Astrocyte (in vitro differentiated cells and primary cell): ENCODE measurements around the gene RITA1. TPM values are rescaled to one million over a fixed set of nuclear protein-coding genes. Genes with fewer than 3 reads are reported as not detected.

ENCODE experiments used
- DNase-seq: peaks from one replicate; pipeline ENCODE4 v3.0.0-alpha.2; 2010; ENCODE audit warnings: low read depth
- FAIRE-seq: peaks from 2 replicates; lab custom pipeline; 2011; peaks lifted over from hg19 to GRCh38; lab: Jason Lieb, UNC
- H2AFZ ChIP-seq: 2 replicates; pipeline ENCODE4 v1.6.0; 2012; ENCODE audit warnings: low read depth, low read length, inconsistent platforms
- H3K27ac ChIP-seq: 2 replicates; pipeline ENCODE4 v1.5.1; 2011; ENCODE audit warnings: low read depth, low read length, inconsistent platforms
- H3K27me3 ChIP-seq: 2 replicates; pipeline ENCODE4 v1.6.0; 2011; ENCODE audit warnings: low read length, inconsistent platforms; ENCODE audit not compliant: insufficient read depth
- H3K36me3 ChIP-seq: 2 replicates; pipeline ENCODE4 v1.5.1; 2011; ENCODE audit warnings: low read length, inconsistent platforms; ENCODE audit not compliant: insufficient read depth
- H3K4me1 ChIP-seq: 2 replicates; pipeline ENCODE4 v1.5.1; 2011; ENCODE audit warnings: low read length, inconsistent platforms; ENCODE audit not compliant: insufficient read depth
- H3K4me2 ChIP-seq: 2 replicates; pipeline ENCODE4 v1.6.0; 2012; ENCODE audit warnings: low read length, inconsistent platforms
- H3K4me3 ChIP-seq: 2 replicates; pipeline ENCODE4 v1.5.1; 2011; ENCODE audit warnings: low read depth, mild to moderate bottlenecking, low read length, inconsistent platforms; ENCODE audit not compliant: insufficient read depth
- H3K79me2 ChIP-seq: 2 replicates; pipeline ENCODE4 v1.6.0; 2012; ENCODE audit warnings: mild to moderate bottlenecking, low read length, inconsistent platforms; ENCODE audit not compliant: insufficient read depth
- H3K9ac ChIP-seq: 2 replicates; pipeline ENCODE4 v1.6.0; 2012; ENCODE audit warnings: mild to moderate bottlenecking, low read length, inconsistent platforms
- H3K9me3 ChIP-seq: 2 replicates; pipeline ENCODE4 v1.5.1; 2012; ENCODE audit warnings: low read depth, mild to moderate bottlenecking, low read length, inconsistent platforms; ENCODE audit not compliant: insufficient read depth
- H4K20me1 ChIP-seq: 2 replicates; pipeline ENCODE4 v1.6.0; 2012; ENCODE audit warnings: low read length, inconsistent platforms; ENCODE audit not compliant: insufficient read depth
- H3K27ac Mint-ChIP-seq: one replicate; pipeline ENCODE4 v1.8.0; 2021; ENCODE audit warnings: mild to moderate bottlenecking, mixed read lengths; ENCODE audit not compliant: unreplicated experiment
- H3K27me3 Mint-ChIP-seq: one replicate; pipeline ENCODE4 v1.8.0; 2021; ENCODE audit warnings: low read depth, mixed read lengths; ENCODE audit not compliant: unreplicated experiment
- H3K36me3 Mint-ChIP-seq: one replicate; pipeline ENCODE4 v1.8.0; 2021; ENCODE audit warnings: low read depth, mixed read lengths; ENCODE audit not compliant: unreplicated experiment
- H3K4me1 Mint-ChIP-seq: one replicate; pipeline ENCODE4 v1.8.0; 2021; ENCODE audit warnings: low read depth, mixed read lengths; ENCODE audit not compliant: unreplicated experiment
- H3K4me3 Mint-ChIP-seq: one replicate; pipeline ENCODE4 v1.8.0; 2021; ENCODE audit warnings: mild to moderate bottlenecking, moderate library complexity, mixed read lengths; ENCODE audit not compliant: unreplicated experiment
- H3K9me3 Mint-ChIP-seq: one replicate; pipeline ENCODE4 v1.8.0; 2021; ENCODE audit warnings: mild to moderate bottlenecking, mixed read lengths; ENCODE audit not compliant: unreplicated experiment
- EZH2 ChIP-seq: IDR thresholded peaks from 2 replicates; pipeline ENCODE4 v1.6.1; 2012; ENCODE audit warnings: mild to moderate bottlenecking, low read length, inconsistent platforms; ENCODE audit not compliant: insufficient read depth
- total RNA-seq: library from RNA; stranded (reverse); gene quantifications from 2 replicates; pipeline ENCODE4 v1.2.1, GENCODE V29; 2021
- TF ChIP-seq, protein P1 (sequence below): IDR thresholded peaks from 2 replicates; pipeline ENCODE4 v1.5.1; 2011; ENCODE audit warnings: low read depth, mild to moderate bottlenecking, inconsistent platforms, low read length, moderate library complexity; ENCODE audit not compliant: insufficient read depth

RITA1 gene
- total RNA-seq, 1 donor from 2014 or later: 23.5 TPM

DNA sequence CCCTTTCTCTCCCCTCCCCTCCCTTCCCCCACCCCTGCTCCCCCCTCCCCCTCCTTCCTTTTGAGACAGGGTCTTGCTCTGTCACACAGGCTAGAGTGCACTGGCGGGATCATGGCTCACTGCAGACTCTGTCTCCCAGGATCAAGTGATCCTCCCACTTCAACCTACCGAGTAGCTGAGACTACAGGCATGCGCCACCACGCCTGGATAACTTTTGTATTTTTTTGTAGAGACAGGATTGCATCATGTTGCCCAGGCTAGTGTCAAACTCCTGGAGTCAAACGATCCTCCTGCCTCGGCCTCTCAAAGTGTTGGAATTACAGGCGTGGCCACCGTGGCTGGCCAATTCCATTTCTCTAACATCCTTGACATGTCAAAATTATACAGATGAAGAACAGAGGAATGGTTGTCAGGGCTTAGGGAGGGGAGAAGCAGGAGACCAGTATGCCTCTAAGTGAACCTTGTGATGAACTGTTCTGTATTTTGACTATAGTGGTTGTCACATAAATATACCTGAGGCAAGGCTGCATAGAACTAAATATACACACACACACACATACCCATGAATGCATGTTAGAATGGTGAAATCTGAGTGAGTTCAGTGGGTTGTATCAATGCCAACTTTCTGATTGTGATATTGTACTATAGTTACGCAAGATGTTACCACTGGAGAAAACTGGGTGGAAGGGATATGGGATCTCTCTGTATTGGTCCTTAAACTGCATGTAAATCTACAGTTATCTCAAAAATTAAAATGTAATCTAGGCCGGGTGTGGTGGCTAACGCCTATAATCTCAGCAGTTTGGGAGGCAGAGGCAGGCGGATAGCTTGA lies 39.6 kb upstream of the RITA1 start:
- Histone ChIP-seq H3K27me3 (no peaks in the 10 kb centered on the region), H3K4me1 (peaks cover 10% of the 10 kb centered on the region), H3K36me3 (no peaks in the 10 kb centered on the region), H3K4me3 (no peak overlapping the region), H3K4me2 (no peak overlapping the region), H3K9ac (no peak overlapping the region), H2AFZ (no peak overlapping the region), H3K27ac (no peak overlapping the region), H3K9me3 (no peaks in the 10 kb centered on the region), H3K79me2 (no peaks in the 10 kb centered on the region), H4K20me1 (no peaks in the 10 kb centered on the region)
- Mint-ChIP-seq H3K9me3 (peaks cover 4% of the 10 kb centered on the region), H3K27ac (no peak overlapping the region), H3K27me3 (peaks cover 10% of the 10 kb centered on the region), H3K4me1 (peaks cover 4% of the 10 kb centered on the region), H3K36me3 (no peaks in the 10 kb centered on the region), H3K4me3 (no peak overlapping the region)
- DNase-seq: no peak
- no peak for TF ChIP-seq EZH2
- TF ChIP-seq, protein P1, sequence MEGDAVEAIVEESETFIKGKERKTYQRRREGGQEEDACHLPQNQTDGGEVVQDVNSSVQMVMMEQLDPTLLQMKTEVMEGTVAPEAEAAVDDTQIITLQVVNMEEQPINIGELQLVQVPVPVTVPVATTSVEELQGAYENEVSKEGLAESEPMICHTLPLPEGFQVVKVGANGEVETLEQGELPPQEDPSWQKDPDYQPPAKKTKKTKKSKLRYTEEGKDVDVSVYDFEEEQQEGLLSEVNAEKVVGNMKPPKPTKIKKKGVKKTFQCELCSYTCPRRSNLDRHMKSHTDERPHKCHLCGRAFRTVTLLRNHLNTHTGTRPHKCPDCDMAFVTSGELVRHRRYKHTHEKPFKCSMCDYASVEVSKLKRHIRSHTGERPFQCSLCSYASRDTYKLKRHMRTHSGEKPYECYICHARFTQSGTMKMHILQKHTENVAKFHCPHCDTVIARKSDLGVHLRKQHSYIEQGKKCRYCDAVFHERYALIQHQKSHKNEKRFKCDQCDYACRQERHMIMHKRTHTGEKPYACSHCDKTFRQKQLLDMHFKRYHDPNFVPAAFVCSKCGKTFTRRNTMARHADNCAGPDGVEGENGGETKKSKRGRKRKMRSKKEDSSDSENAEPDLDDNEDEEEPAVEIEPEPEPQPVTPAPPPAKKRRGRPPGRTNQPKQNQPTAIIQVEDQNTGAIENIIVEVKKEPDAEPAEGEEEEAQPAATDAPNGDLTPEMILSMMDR: no peak
- FAIRE-seq: no peak

DNA sequence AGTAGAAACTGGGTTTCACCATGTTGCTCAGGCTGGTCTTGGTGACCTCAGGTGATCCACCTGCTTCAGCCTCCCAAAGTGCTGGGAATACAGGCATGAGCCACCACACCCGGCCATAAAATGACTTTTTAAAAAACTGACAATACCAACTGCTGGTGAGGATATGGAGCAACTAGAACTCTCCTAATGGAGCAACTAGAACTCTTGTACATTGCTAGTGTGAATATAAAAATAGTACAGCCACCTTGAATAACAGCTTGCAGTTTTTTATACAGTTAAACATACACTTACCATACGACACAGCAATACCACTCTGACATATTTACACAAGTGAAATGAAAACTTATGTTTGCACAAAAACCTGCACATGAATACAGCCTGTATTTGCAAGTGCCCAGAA lies 38.5 kb upstream of the RITA1 start:
- TF ChIP-seq EZH2: no peak
- TF ChIP-seq, protein P1: no peak
- Histone ChIP-seq H3K9ac (no peak overlapping the region), H4K20me1 (no peaks in the 10 kb centered on the region), H3K4me2 (no peak overlapping the region), H3K79me2 (no peaks in the 10 kb centered on the region), H3K4me3 (no peak overlapping the region), H3K4me1 (peaks cover 10% of the 10 kb centered on the region), H3K27me3 (peaks cover 4% of the 10 kb centered on the region), H2AFZ (no peak overlapping the region), H3K27ac (no peak overlapping the region), H3K36me3 (no peaks in the 10 kb centered on the region), H3K9me3 (no peaks in the 10 kb centered on the region)
- no peak for DNase-seq
- no peaks in the 10 kb centered on the region for H3K36me3 Mint-ChIP-seq
- no peak for FAIRE-seq
- H3K27ac Mint-ChIP-seq: no peak overlapping the region
- H3K4me1 Mint-ChIP-seq: peaks cover 4% of the 10 kb centered on the region
- H3K9me3 Mint-ChIP-seq: peaks cover 4% of the 10 kb centered on the region
- H3K4me3 Mint-ChIP-seq: no peak overlapping the region
- H3K27me3 Mint-ChIP-seq: peaks cover 14% of the 10 kb centered on the region
